Measurements from ENCODE around the gene VPREB3. TPM values are rescaled to one million over a fixed set of nuclear protein-coding genes. Genes with fewer than 3 reads are reported as not detected.

The VPREB3 gene
- polyA plus RNA-seq, 1 of the 3 experiments (the other 2 are of a cell fraction): not detected

DNA sequence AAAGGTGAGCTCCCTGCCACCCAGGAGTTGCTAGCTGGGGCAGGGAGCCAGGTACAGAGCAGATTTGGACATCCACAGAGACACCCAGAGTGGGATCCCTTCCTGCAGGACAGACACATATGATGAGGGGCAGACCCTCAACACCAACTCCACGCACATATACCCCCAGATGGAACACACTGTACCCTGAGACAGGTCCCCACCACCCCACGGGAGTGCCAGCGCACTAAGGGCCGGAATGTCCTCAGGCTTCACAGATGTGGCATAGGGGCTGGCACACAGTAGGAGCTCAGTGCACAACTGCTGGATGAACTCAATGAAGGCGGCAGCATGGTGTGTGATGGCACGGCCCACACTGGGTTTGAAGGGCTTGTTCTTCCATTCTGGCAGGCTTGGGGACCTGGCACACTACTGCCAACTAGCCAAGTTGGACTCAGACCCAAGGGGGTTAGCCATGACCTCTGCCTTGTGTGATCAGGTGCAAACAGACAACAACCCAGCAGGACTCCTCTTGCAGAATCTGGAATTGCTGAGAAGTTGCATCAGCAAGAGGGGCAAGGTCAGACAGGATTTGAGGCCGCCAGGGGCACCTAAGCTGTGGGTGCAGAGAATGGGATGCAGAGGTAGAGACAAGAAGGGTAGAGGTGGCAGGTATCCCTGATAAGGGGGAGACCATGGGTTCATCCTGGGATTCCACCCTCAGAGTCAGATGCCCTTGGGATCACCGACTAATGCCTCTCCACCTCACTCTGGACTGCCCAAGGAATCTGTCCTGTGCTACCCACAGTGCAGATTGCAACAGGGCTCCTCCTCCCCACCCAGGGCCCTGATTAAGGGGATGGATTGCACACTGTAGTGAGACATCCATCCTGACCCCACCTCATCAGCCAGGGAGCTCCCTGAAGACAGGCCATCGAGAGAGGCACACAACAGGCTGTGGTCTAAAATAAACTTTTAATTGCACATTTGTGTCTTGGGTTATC is 11.0 kb upstream of the VPREB3 start:
- TF ChIP-seq TEAD4 (IDR thresholded peaks at IDR 0.05; ENCODE audit: borderline replicate concordance, insufficient read depth) (no peak), RCOR1 (IDR thresholded peaks at IDR 0.05; ENCODE audit: low read length) (no peak)
- TF ChIP-seq, protein P1, sequence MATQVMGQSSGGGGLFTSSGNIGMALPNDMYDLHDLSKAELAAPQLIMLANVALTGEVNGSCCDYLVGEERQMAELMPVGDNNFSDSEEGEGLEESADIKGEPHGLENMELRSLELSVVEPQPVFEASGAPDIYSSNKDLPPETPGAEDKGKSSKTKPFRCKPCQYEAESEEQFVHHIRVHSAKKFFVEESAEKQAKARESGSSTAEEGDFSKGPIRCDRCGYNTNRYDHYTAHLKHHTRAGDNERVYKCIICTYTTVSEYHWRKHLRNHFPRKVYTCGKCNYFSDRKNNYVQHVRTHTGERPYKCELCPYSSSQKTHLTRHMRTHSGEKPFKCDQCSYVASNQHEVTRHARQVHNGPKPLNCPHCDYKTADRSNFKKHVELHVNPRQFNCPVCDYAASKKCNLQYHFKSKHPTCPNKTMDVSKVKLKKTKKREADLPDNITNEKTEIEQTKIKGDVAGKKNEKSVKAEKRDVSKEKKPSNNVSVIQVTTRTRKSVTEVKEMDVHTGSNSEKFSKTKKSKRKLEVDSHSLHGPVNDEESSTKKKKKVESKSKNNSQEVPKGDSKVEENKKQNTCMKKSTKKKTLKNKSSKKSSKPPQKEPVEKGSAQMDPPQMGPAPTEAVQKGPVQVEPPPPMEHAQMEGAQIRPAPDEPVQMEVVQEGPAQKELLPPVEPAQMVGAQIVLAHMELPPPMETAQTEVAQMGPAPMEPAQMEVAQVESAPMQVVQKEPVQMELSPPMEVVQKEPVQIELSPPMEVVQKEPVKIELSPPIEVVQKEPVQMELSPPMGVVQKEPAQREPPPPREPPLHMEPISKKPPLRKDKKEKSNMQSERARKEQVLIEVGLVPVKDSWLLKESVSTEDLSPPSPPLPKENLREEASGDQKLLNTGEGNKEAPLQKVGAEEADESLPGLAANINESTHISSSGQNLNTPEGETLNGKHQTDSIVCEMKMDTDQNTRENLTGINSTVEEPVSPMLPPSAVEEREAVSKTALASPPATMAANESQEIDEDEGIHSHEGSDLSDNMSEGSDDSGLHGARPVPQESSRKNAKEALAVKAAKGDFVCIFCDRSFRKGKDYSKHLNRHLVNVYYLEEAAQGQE (IDR thresholded peaks at IDR 0.05; ENCODE audit: low read depth, low read length): no peak
- TF ChIP-seq, protein P2, sequence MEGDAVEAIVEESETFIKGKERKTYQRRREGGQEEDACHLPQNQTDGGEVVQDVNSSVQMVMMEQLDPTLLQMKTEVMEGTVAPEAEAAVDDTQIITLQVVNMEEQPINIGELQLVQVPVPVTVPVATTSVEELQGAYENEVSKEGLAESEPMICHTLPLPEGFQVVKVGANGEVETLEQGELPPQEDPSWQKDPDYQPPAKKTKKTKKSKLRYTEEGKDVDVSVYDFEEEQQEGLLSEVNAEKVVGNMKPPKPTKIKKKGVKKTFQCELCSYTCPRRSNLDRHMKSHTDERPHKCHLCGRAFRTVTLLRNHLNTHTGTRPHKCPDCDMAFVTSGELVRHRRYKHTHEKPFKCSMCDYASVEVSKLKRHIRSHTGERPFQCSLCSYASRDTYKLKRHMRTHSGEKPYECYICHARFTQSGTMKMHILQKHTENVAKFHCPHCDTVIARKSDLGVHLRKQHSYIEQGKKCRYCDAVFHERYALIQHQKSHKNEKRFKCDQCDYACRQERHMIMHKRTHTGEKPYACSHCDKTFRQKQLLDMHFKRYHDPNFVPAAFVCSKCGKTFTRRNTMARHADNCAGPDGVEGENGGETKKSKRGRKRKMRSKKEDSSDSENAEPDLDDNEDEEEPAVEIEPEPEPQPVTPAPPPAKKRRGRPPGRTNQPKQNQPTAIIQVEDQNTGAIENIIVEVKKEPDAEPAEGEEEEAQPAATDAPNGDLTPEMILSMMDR (IDR thresholded peaks at IDR 0.05): no peak
- Histone ChIP-seq H4K20me1 (ENCODE audit: insufficient read depth) (no peaks in the 10 kb centered on the region), H3K9ac (no peak overlapping the region), H3K27me3 (ENCODE audit: insufficient read depth) (no peaks in the 10 kb centered on the region), H2AFZ (ENCODE audit: low read depth) (no peak overlapping the region), H3K4me1 (ENCODE audit: control insufficient read depth in 1 of 2, insufficient read depth in 2 of 2, low read depth in 1 of 2, low read length in 1 of 2) (peaks cover 7 to 10% of the 10 kb centered on the region in 2 experiments; a peak in 2 of 4 replicates), H3K4me2 (no peak overlapping the region), H3K9me2 (no peaks in the 10 kb centered on the region), H3K27ac (ENCODE audit: low read depth in 2 of 2, low read length in 1 of 2) (no peak overlapping the region), H3K4me3 (ENCODE audit: low read depth in 2 of 2, low read length in 1 of 2) (no peak overlapping the region), H3K9me3 (no peaks in the 10 kb centered on the region), H3F3A (replicated peaks; ENCODE audit: insufficient read depth) (no peaks in the 10 kb centered on the region), H3K79me2 (ENCODE audit: insufficient read depth) (peaks cover 11% of the 10 kb centered on the region; the same call in 1 of the 2 replicates), H3K36me3 (replicated peaks in 1 of 2; ENCODE audit: control insufficient read depth in 1 of 2, insufficient read depth in 2 of 2, low read length in 1 of 2) (no peaks in the 10 kb centered on the region)
- no peak for DNase-seq
- WGBS (ENCODE audit: low lambda C conversion rate): 95% methylated on average over 7 of the region's 9 CpGs
- ChIA-PET POLR2A (interaction anchor here (1.1 kb wide), 1 partner anchor 18 kb away, joined by 3 read pairs; no protein-coding TSS in a partner anchor), CTCF (interaction anchor here (1.5 to 14.9 kb wide), 3 partner anchors 10 to 83 kb away, joined by 3 to 277 read pairs (median 11); no protein-coding TSS in a partner anchor)

DNA sequence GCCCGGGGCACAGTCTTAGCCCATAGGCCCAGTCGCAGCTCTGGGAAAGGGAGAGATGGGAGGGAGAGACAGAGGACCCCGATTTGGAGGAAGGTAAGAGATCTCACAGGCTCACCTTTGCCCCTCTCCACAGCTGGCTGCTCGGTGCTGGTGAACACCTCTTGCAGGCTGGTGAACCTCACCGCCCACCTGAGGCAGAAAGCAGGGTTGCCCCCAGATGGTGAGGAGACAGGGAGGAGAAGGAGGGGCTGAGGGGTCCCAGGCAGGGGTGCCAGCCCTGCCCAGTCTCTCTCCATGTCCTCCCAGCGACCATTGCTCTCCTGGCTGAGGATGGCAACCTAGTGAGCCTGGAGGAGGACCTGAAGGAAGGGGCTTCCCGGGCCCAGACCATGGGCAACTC is 9.7 kb upstream of the VPREB3 start:
- no peaks in the 10 kb centered on the region for H3K36me3 ChIP-seq (replicated peaks in 1 of 2; ENCODE audit: control insufficient read depth in 1 of 2, insufficient read depth in 2 of 2, low read length in 1 of 2)
- DNase-seq: no peak
- H3F3A ChIP-seq (replicated peaks; ENCODE audit: insufficient read depth): no peaks in the 10 kb centered on the region
- H3K4me2 ChIP-seq: no peak overlapping the region
- no peak overlapping the region for H2AFZ ChIP-seq (ENCODE audit: low read depth)
- H3K9me2 ChIP-seq: no peaks in the 10 kb centered on the region
- H3K79me2 ChIP-seq (ENCODE audit: insufficient read depth): peaks cover 11% of the 10 kb centered on the region; the same call in 1 of the 2 replicates
- H3K4me3 ChIP-seq (ENCODE audit: low read depth in 2 of 2, low read length in 1 of 2): no peak overlapping the region
- no peak for TF ChIP-seq YY1 (IDR thresholded peaks at IDR 0.05; ENCODE audit: low read depth)
- TF ChIP-seq, protein P3, sequence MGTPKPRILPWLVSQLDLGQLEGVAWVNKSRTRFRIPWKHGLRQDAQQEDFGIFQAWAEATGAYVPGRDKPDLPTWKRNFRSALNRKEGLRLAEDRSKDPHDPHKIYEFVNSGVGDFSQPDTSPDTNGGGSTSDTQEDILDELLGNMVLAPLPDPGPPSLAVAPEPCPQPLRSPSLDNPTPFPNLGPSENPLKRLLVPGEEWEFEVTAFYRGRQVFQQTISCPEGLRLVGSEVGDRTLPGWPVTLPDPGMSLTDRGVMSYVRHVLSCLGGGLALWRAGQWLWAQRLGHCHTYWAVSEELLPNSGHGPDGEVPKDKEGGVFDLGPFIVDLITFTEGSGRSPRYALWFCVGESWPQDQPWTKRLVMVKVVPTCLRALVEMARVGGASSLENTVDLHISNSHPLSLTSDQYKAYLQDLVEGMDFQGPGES (IDR thresholded peaks at IDR 0.05; ENCODE audit: low read depth, low read length): no peak
- no peak for TF ChIP-seq ELF1 (IDR thresholded peaks at IDR 0.05)
- no peak for TF ChIP-seq NFIC (IDR thresholded peaks at IDR 0.05; ENCODE audit: borderline replicate concordance)
- no peak for TF ChIP-seq CHD2 (IDR thresholded peaks at IDR 0.05; ENCODE audit: low read length, partially characterized antibody)
- H4K20me1 ChIP-seq (ENCODE audit: insufficient read depth): no peaks in the 10 kb centered on the region
- ChIA-PET POLR2A (no interaction called here), CTCF (interaction anchor here (1.5 to 14.9 kb wide), 2 partner anchors 9 to 84 kb away, joined by 3 to 277 read pairs; no protein-coding TSS in a partner anchor)
- no peaks in the 10 kb centered on the region for H3K9me3 ChIP-seq
- H3K9ac ChIP-seq: no peak overlapping the region
- H3K27ac ChIP-seq (ENCODE audit: low read depth in 2 of 2, low read length in 1 of 2): no peak overlapping the region
- 90% methylated on average over 4 of the region's 7 CpGs for WGBS (ENCODE audit: low lambda C conversion rate)
- H3K27me3 ChIP-seq (ENCODE audit: insufficient read depth): no peaks in the 10 kb centered on the region
- H3K4me1 ChIP-seq (ENCODE audit: control insufficient read depth in 1 of 2, insufficient read depth in 2 of 2, low read depth in 1 of 2, low read length in 1 of 2): peaks cover 7% of the 10 kb centered on the region in 2 experiments; a peak in 2 of 4 replicates
